Fibroblast of upper back skin (primary cell): ENCODE results near the gene HS3ST3A1.
A peak's percentile ranks its signal among the peaks of the same experiment; 100 is the strongest.
"Not testable (repeated sequence)": the region's sequence is repeated elsewhere in the genome, so short reads cannot be mapped to it uniquely, and the experiment has no call there.

Source experiments
- DNase-seq: peaks from one replicate; pipeline ENCODE4 v3.0.0-alpha.2; 2013

The HS3ST3A1 gene

GRCh38 chr17:13534946-13535345 lies 66.8 kb downstream of the HS3ST3A1 start:
- DNase-seq: no peak

- DNase-seq: no peak
These were observed 70.0 kb downstream of the HS3ST3A1 start for GRCh38 chr17:13531721-13532120.

GRCh38 chr17:13525876-13526275 lies 75.9 kb downstream of the HS3ST3A1 start:
- DNase-seq: no peak

- no peak for DNase-seq
These were observed 78.6 kb downstream of the HS3ST3A1 start for GRCh38 chr17:13523164-13523563.

- no peak for DNase-seq
These were observed 79.0 kb downstream of the HS3ST3A1 start for GRCh38 chr17:13522749-13523148.

GRCh38 chr17:13521784-13522183 lies 79.9 kb downstream of the HS3ST3A1 start:
- DNase-seq: no peak

GRCh38 chr17:13520899-13521572 lies 80.7 kb downstream of the HS3ST3A1 start:
- peak; percentile 96 for DNase-seq

- peak; percentile 74 for DNase-seq
These were observed 83.3 kb downstream of the HS3ST3A1 start for GRCh38 chr17:13518261-13519000.

- peak; percentile 68 for DNase-seq
These were observed 88.7 kb downstream of the HS3ST3A1 start for GRCh38 chr17:13513039-13513405.

GRCh38 chr17:13510062-13510461 lies 91.7 kb downstream of the HS3ST3A1 start:
- peak; percentile 65 for DNase-seq

- no peak for DNase-seq
These were observed 92.2 kb downstream of the HS3ST3A1 start for GRCh38 chr17:13509527-13509926.

GRCh38 chr17:13508896-13509295 lies 92.8 kb downstream of the HS3ST3A1 start:
- no peak for DNase-seq

- DNase-seq: no peak
These were observed 98.2 kb downstream of the HS3ST3A1 start for GRCh38 chr17:13503526-13503925.

- DNase-seq: no peak
These were observed 99.5 kb downstream of the HS3ST3A1 start for GRCh38 chr17:13502263-13502662.

- DNase-seq: no peak
These were observed 100.8 kb downstream of the HS3ST3A1 start for GRCh38 chr17:13500947-13501346.

- no peak for DNase-seq
These were observed 103.5 kb downstream of the HS3ST3A1 start for GRCh38 chr17:13498184-13498583.

- DNase-seq: not testable (repeated sequence)
These were observed 105.1 kb downstream of the HS3ST3A1 start for GRCh38 chr17:13496553-13497056.

GRCh38 chr17:13495423-13495822 lies 106.3 kb downstream of the HS3ST3A1 start:
- no peak for DNase-seq

- no peak for DNase-seq
These were observed 109.0 kb downstream of the HS3ST3A1 start for GRCh38 chr17:13492737-13493122.

GRCh38 chr17:13491916-13492736 lies 109.6 kb downstream of the HS3ST3A1 start:
- DNase-seq: no peak

- DNase-seq: no peak
These were observed 110.2 kb downstream of the HS3ST3A1 start for GRCh38 chr17:13491491-13491890.

GRCh38 chr17:13490906-13491482 lies 110.7 kb downstream of the HS3ST3A1 start:
- DNase-seq: peak; percentile 40

- no peak for DNase-seq
These were observed 111.3 kb downstream of the HS3ST3A1 start for GRCh38 chr17:13490427-13490826.
